HepG2 (cell line): Measurements from ENCODE around the gene MSI2. TPM values are rescaled to one million over a fixed set of nuclear protein-coding genes. Genes with fewer than 3 reads are reported as not detected.

Experiments
- ATAC-seq: fragments of 200-7000 bp; cut with Tn5 transposase; 3 replicates; pipeline ENCODE4 v1.9.1; 2020; ENCODE audit warnings: mild to moderate bottlenecking, moderate library complexity
- BruUV-seq: library from RNA; stranded (reverse); fragments of 400-500 nt; replicated peaks from 2 replicates; lab custom pipeline; 2021; lab: Mats Ljungman, UMichigan
- CTCF ChIA-PET: fragments of 300-600 bp; formaldehyde crosslinking; extraction: SDS; loops from one replicate; lab custom pipeline; 2021; ENCODE audit warnings: low total read pairs, inconsistent platforms, low intra/inter-chr PET ratio; lab: Yijun Ruan, JAX
- POLR2A ChIA-PET: fragments of 350-600 bp; sonication (Branson Sonifier 250); formaldehyde crosslinking; loops from one replicate; lab custom pipeline; 2020; ENCODE audit warnings: antibody characterized with exemption, inconsistent platforms; lab: Yijun Ruan, JAX
- DNase-seq: peaks from one replicate; pipeline ENCODE4 v3.0.0-alpha.2; 2015; ENCODE audit warnings: low spot score
- FAIRE-seq: peaks from 3 replicates; lab custom pipeline; 2011; peaks lifted over from hg19 to GRCh38; lab: Jason Lieb, UNC
- H2AFZ ChIP-seq: one replicate; pipeline ENCODE4 v1.6.1; 2011; ENCODE audit warnings: low read length, inconsistent platforms
- H3K27ac ChIP-seq: fragments of 300-600 bp; 3 replicates; pipeline ENCODE4 v1.8.0; 2011; ENCODE audit warnings: mixed run types, mild to moderate bottlenecking, mixed read lengths, low read length, inconsistent platforms; ENCODE audit not compliant: insufficient read depth; ENCODE audit errors: extremely low read length
- H3K27me3 ChIP-seq, 2 experiments: fragments of 200-600 bp in 1 of 2; 2 replicates in 1 of 2; 3 replicates in 1 of 2; pipeline versions ENCODE4 v1.6.0 to v1.8.0; 2011; ENCODE audit warnings: low read length in 2 of 2, mild to moderate bottlenecking in 2 of 2, moderate library complexity in 2 of 2, inconsistent platforms in 1 of 2; ENCODE audit not compliant: insufficient read depth in 2 of 2, control insufficient read depth in 1 of 2
- H3K36me3 ChIP-seq, 2 experiments: fragments of 200-600 bp in 1 of 2; replicated peaks in 1 of 2; 2 replicates in 1 of 2; 3 replicates in 1 of 2; pipeline versions ENCODE4 v1.5.1 to v1.8.0; 2011; ENCODE audit warnings: low read length in 2 of 2, inconsistent platforms in 1 of 2; ENCODE audit not compliant: insufficient read depth in 2 of 2, control insufficient read depth in 1 of 2
- H3K4me1 ChIP-seq: 2 replicates; pipeline ENCODE4 v1.5.1; 2012; ENCODE audit warnings: low read length, inconsistent platforms; ENCODE audit not compliant: insufficient read depth
- H3K4me2 ChIP-seq: 2 replicates; pipeline ENCODE4 v1.6.0; 2011; ENCODE audit warnings: low read depth, low read length, inconsistent platforms
- H3K4me3 ChIP-seq, 3 experiments: fragments of 200-600 bp in 1 of 3; sonication (generic), shearing (Covaris generic) in 1 of 3; replicated peaks in 1 of 3; 2 replicates each; pipeline ENCODE4 v1.5.1; 2011 to 2016; ENCODE audit warnings: low read length in 3 of 3, inconsistent platforms in 2 of 3, low read depth in 2 of 3, mild to moderate bottlenecking in 2 of 3, control low read depth in 1 of 3, mixed read lengths in 1 of 3; ENCODE audit not compliant: insufficient read depth in 1 of 3
- H3K79me2 ChIP-seq: one replicate; pipeline ENCODE4 v1.6.1; 2011; ENCODE audit warnings: low read length, inconsistent platforms; ENCODE audit not compliant: insufficient read depth
- H3K9ac ChIP-seq: 2 replicates; pipeline ENCODE4 v1.6.0; 2011; ENCODE audit warnings: mild to moderate bottlenecking, low read depth, low read length, inconsistent platforms; ENCODE audit not compliant: insufficient read depth
- H3K9me3 ChIP-seq: 2 replicates; pipeline ENCODE4 v1.5.1; 2012; ENCODE audit warnings: mild to moderate bottlenecking, low read length
- H4K20me1 ChIP-seq: 2 replicates; pipeline ENCODE4 v1.6.0; 2011; ENCODE audit warnings: inconsistent platforms, mild to moderate bottlenecking, low read length, moderate library complexity; ENCODE audit not compliant: insufficient read depth
- AGO2 ChIP-seq: fragments of 200-400 bp; formaldehyde crosslinking; optimal IDR thresholded peaks from 2 replicates; pipeline ENCODE3; 2017; ENCODE audit warnings: mild to moderate bottlenecking, low read depth, low read length, moderate library complexity
- CHD2 ChIP-seq: IDR thresholded peaks from 2 replicates; pipeline ENCODE4 v1.6.1; 2011; ENCODE audit warnings: low read depth, low read length, improper control_type of control experiment
- KLF11 ChIP-seq: IDR thresholded peaks from 2 replicates; pipeline ENCODE4 v1.6.1; 2016; ENCODE audit warnings: missing compliant biosample characterization
- RBM22 ChIP-seq: fragments of 200-400 bp; formaldehyde crosslinking; optimal IDR thresholded peaks from 2 replicates; pipeline ENCODE3; 2017; ENCODE audit warnings: mild to moderate bottlenecking, low read length, moderate library complexity
- REL ChIP-seq: sonication (generic); formaldehyde crosslinking; conservative IDR thresholded peaks from 2 replicates; pipeline ENCODE4 v1.8.0; 2022; ENCODE audit warnings: mild to moderate bottlenecking, missing genetic modification reagents, moderate library complexity
- SATB2 ChIP-seq: sonication (generic); formaldehyde crosslinking; IDR thresholded peaks from 2 replicates; pipeline ENCODE4 v1.5.0; 2020; ENCODE audit warnings: missing genetic modification reagents
- ZNF768 ChIP-seq: sonication (generic); formaldehyde crosslinking; IDR thresholded peaks from 2 replicates; pipeline ENCODE4 v1.4.0; 2020; ENCODE audit warnings: missing genetic modification reagents
- WGBS: methylation state at CpG from one replicate; pipeline ENCODE4 v1.1.6; 2017; ENCODE audit warnings: low lambda C conversion rate; 5-methylcytosine and 5-hydroxymethylcytosine counted together
- in situ Hi-C: cut with HindIII; loops from 2 replicates; pipeline ENCODE4 v1.10.0; 2017; ENCODE audit warnings: low pct_unique_long_range_greater_than_20kb; ENCODE audit not compliant: extremely low pct_ligation_motif_present
- intact Hi-C: fragments of 100-400 bp; cut with micrococcal nuclease; formaldehyde crosslinking; loops from one replicate; pipeline ENCODE4 v1.10.0; 2022; ENCODE audit not compliant: unreplicated experiment
- polyA plus RNA-seq, 8 experiments: library from polyadenylated mRNA; depleted of rRNA in 3 of 8; stranded (reverse) in 7 of 8; unstranded in 1 of 8; fragments of >200 nt; fragmentation: Illumina TruSeq in 4 of 8; extraction: Trizol in 4 of 8; gene quantifications; 2 replicates each; pipeline versions ENCODE4 v1.2.1 to v1.2.3, GENCODE V29; 2011 to 2016; ENCODE audit warnings: low read depth in 4 of 8, missing spikeins in 1 of 8, mixed read lengths in 1 of 8; ENCODE audit not compliant: insufficient read depth in 1 of 8
- total RNA-seq, 5 experiments: library from RNA; depleted of rRNA; stranded (reverse); fragments of >200 nt; fragmentation: Illumina TruSeq; extraction: Trizol; gene quantifications; 2 replicates each; pipeline ENCODE4 v1.2.3, GENCODE V29; 2016; ENCODE audit warnings: low read depth in 1 of 5

Gene MSI2
- total and polyA plus RNA-seq, 2 of the 13 experiments (the other 11 are each of a cell fraction or from before 2014, with no cell fraction given): 77.5 to 78.4 TPM

- BruUV-seq: no TSS peak
- in situ Hi-C loops: no loop called here
Observed at GRCh38 chr17:57356719-57357391, 100.5 kb downstream of the MSI2 start.

GRCh38 chr17:57357392-57357784 lies 101.1 kb downstream of the MSI2 start:
- H3K9me3 ChIP-seq: no peaks in the 10 kb centered on the region
- H3K4me2 ChIP-seq: no peak overlapping the region
- H2AFZ ChIP-seq: no peak overlapping the region
- H3K9ac ChIP-seq: no peak overlapping the region
- H3K79me2 ChIP-seq: peaks cover 49% of the 10 kb centered on the region
- in situ Hi-C loops (no loop called here), intact Hi-C loops (no loop called here)
- H3K4me3 ChIP-seq: no peak overlapping the region
- H3K36me3 ChIP-seq: peaks cover 4 to 10% of the 10 kb centered on the region in 2 experiments; a peak in 4 of 5 replicates
- no peak for FAIRE-seq
- peaks cover 52% of the 10 kb centered on the region for H3K4me1 ChIP-seq
- ChIA-PET CTCF (no interaction called here), POLR2A (interaction anchor here (1.5 to 1.8 kb wide), 2 partner anchors 8 to 12 kb away, joined by 3 to 7 read pairs; no protein-coding TSS in a partner anchor)
- no peak for DNase-seq
- no peaks in the 10 kb centered on the region for H3K27me3 ChIP-seq
- ATAC-seq: no peak; the same call in 2 of the 3 replicates
- no peak overlapping the region for H3K27ac ChIP-seq
- WGBS: over 99% methylated on average over 11 of the region's 11 CpGs
- BruUV-seq: no TSS peak
- TF ChIP-seq RBM22 (peak; percentile 41), KLF11 (CRISPR knock-in tag) (no peak), CHD2 (no peak), SATB2 (no peak), ZNF768 (CRISPR knock-in tag) (peak; percentile 11; the same call in 1 of the 2 replicates)
- H4K20me1 ChIP-seq: peaks cover 2% of the 10 kb centered on the region; the same call in 1 of the 2 replicates

More at GRCh38 chr17:57356719-57357391, 100.5 kb downstream of the MSI2 start:
- no peak for TF ChIP-seq REL (CRISPR knock-in tag)
- TF ChIP-seq AGO2: peak; percentile 20
- H3K79me2 ChIP-seq: peaks cover 49% of the 10 kb centered on the region
- H3K27ac ChIP-seq: no peak overlapping the region
- H3K27me3 ChIP-seq: no peaks in the 10 kb centered on the region
- POLR2A ChIA-PET: interaction anchor here (1.5 to 1.8 kb wide), 2 partner anchors 9 to 13 kb away, joined by 3 to 7 read pairs; no protein-coding TSS in a partner anchor
- H3K36me3 ChIP-seq: peaks cover 4 to 14% of the 10 kb centered on the region in 2 experiments
- H3K4me1 ChIP-seq: peaks cover 52% of the 10 kb centered on the region
- no peak for FAIRE-seq
- H3K9me3 ChIP-seq: no peaks in the 10 kb centered on the region
- CTCF ChIA-PET: no interaction called here
- ATAC-seq: peak; percentile 27; the same call in 1 of the 3 replicates
- H3K4me3 ChIP-seq: no peak overlapping the region
- no peak overlapping the region for H3K9ac ChIP-seq
- intact Hi-C loops: no loop called here
- H3K4me2 ChIP-seq: no peak overlapping the region
- 92% methylated on average over 16 of the region's 16 CpGs for WGBS
- DNase-seq: no peak
- H4K20me1 ChIP-seq: peaks cover 2% of the 10 kb centered on the region; the same call in 1 of the 2 replicates
- H2AFZ ChIP-seq: no peak overlapping the region
